ENCODE measurements around the gene GFRA4. TPM values are rescaled to one million over a fixed set of nuclear protein-coding genes. Genes with fewer than 3 reads are reported as not detected.

Gene GFRA4
- total and polyA plus RNA-seq, 2 donors (not counting 1 experiment from before 2014, with no cell fraction given): not detected

GRCh38 chr20:3614466-3614865 lies 48.7 kb downstream of the GFRA4 start:
- no peak for TF ChIP-seq EZH2 (IDR thresholded peaks at IDR 0.05; ENCODE audit: low read length, missing control alignments)
- DNase-seq (ENCODE audit: low read depth in 2 of 2): peak; percentile 23 to 40
- H3K79me2 ChIP-seq (ENCODE audit: control insufficient read depth, insufficient read depth, low read length): no peaks in the 10 kb centered on the region
- no peak overlapping the region for H3K27ac ChIP-seq (ENCODE audit: insufficient read depth, low read length)
- no peaks in the 10 kb centered on the region for H4K20me1 ChIP-seq (ENCODE audit: control insufficient read depth, extremely low read depth, insufficient read depth, low read length)
- no peak overlapping the region for H3K4me2 ChIP-seq (ENCODE audit: extremely low read depth, insufficient read depth, low read length)
- no peak overlapping the region for H3K9ac ChIP-seq (ENCODE audit: insufficient read depth, low read length)
- H3K4me1 ChIP-seq (ENCODE audit: control insufficient read depth, extremely low read depth, insufficient read depth, low read length): peaks cover 2% of the 10 kb centered on the region
- H3K36me3 ChIP-seq (ENCODE audit: control insufficient read depth, insufficient read depth, low read length): no peaks in the 10 kb centered on the region
- H3K27me3 ChIP-seq (ENCODE audit: control insufficient read depth, insufficient read depth, low read length): no peaks in the 10 kb centered on the region
- no peaks in the 10 kb centered on the region for H3K9me3 ChIP-seq (ENCODE audit: control insufficient read depth, insufficient read depth, low read depth, low read length)
- peak overlapping the region in 1 of 4 experiments; percentile 18 for H3K4me3 ChIP-seq (replicated peaks in 1 of 4; ENCODE audit: control extremely low read depth in 1 of 4, insufficient read depth in 1 of 4, low read depth in 3 of 4, low read length in 4 of 4)
- no peak overlapping the region for H2AFZ ChIP-seq (ENCODE audit: low read length)

DNA sequence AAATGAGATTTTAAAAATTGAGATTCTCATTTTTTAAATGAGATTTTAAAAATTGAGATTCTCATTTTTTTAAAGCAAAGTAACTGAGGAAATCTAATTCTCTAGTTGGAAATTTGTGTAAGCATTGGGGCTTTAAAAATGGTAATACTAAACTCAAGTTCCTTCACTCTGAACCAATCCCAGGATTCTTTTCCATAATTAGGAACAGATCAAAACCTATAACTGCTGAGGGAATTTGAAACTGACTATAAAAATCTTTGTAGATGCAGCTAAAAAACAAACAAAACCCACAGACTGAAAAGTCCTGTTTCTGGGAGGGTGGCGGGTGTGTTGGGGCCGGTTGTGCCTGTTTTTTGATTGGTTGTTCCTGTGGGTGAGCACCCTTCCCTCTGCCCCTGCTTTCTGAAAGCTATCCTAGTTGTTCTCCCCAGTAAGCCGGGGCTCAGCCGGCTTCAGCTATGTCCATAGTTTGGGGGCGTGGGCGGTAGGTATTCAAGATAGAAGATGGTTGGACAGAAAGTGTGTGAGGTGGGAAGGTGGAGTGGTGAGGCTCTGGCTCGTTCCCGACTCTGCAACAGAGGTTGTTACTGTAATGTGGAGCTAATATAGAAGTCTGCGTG lies 49.3 kb downstream of the GFRA4 start:
- Histone ChIP-seq H3K36me3 (ENCODE audit: control insufficient read depth, insufficient read depth, low read length) (no peaks in the 10 kb centered on the region), H3K27me3 (ENCODE audit: control insufficient read depth, insufficient read depth, low read length) (no peaks in the 10 kb centered on the region), H3K9ac (ENCODE audit: insufficient read depth, low read length) (no peak overlapping the region), H4K20me1 (ENCODE audit: control insufficient read depth, extremely low read depth, insufficient read depth, low read length) (no peaks in the 10 kb centered on the region), H3K9me3 (ENCODE audit: control insufficient read depth, insufficient read depth, low read depth, low read length) (no peaks in the 10 kb centered on the region), H3K4me2 (ENCODE audit: extremely low read depth, insufficient read depth, low read length) (peak overlapping the region; percentile 51), H3K4me3 (replicated peaks in 1 of 4; ENCODE audit: control extremely low read depth in 1 of 4, insufficient read depth in 1 of 4, low read depth in 3 of 4, low read length in 4 of 4) (peak overlapping the region in 1 of 4 experiments; percentile 18), H3K27ac (ENCODE audit: insufficient read depth, low read length) (no peak overlapping the region), H3K4me1 (ENCODE audit: control insufficient read depth, extremely low read depth, insufficient read depth, low read length) (peaks cover 2% of the 10 kb centered on the region), H3K79me2 (ENCODE audit: control insufficient read depth, insufficient read depth, low read length) (no peaks in the 10 kb centered on the region), H2AFZ (ENCODE audit: low read length) (no peak overlapping the region)
- TF ChIP-seq EZH2 (IDR thresholded peaks at IDR 0.05; ENCODE audit: low read length, missing control alignments): no peak
- TF ChIP-seq, protein P1, sequence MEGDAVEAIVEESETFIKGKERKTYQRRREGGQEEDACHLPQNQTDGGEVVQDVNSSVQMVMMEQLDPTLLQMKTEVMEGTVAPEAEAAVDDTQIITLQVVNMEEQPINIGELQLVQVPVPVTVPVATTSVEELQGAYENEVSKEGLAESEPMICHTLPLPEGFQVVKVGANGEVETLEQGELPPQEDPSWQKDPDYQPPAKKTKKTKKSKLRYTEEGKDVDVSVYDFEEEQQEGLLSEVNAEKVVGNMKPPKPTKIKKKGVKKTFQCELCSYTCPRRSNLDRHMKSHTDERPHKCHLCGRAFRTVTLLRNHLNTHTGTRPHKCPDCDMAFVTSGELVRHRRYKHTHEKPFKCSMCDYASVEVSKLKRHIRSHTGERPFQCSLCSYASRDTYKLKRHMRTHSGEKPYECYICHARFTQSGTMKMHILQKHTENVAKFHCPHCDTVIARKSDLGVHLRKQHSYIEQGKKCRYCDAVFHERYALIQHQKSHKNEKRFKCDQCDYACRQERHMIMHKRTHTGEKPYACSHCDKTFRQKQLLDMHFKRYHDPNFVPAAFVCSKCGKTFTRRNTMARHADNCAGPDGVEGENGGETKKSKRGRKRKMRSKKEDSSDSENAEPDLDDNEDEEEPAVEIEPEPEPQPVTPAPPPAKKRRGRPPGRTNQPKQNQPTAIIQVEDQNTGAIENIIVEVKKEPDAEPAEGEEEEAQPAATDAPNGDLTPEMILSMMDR (conservative IDR thresholded peaks at IDR 0.05 in 1 of 2, IDR thresholded peaks at IDR 0.05 in 1 of 2; ENCODE audit: low read depth in 1 of 2, low read length in 2 of 2): no peak
- DNase-seq (ENCODE audit: low read depth in 2 of 2): peak; percentile 9 to 31

GRCh38 chr20:3612795-3613572 lies 50.2 kb downstream of the GFRA4 start:
- TF ChIP-seq, protein P1 (conservative IDR thresholded peaks at IDR 0.05 in 1 of 2, IDR thresholded peaks at IDR 0.05 in 1 of 2; ENCODE audit: low read depth in 1 of 2, low read length in 2 of 2): peak in 1 of 2 donors; percentile 18
- no peak for TF ChIP-seq EZH2 (IDR thresholded peaks at IDR 0.05; ENCODE audit: low read length, missing control alignments)

More at GRCh38 chr20:3612795-3613572, 50.2 kb downstream of the GFRA4 start:
- DNase-seq (ENCODE audit: low read depth in 2 of 2): peak in 1 of 2 donors; percentile 48
- peaks cover 2% of the 10 kb centered on the region for H3K4me1 ChIP-seq (ENCODE audit: control insufficient read depth, extremely low read depth, insufficient read depth, low read length)
- no peak overlapping the region for H2AFZ ChIP-seq (ENCODE audit: low read length)
- H3K9me3 ChIP-seq (ENCODE audit: control insufficient read depth, insufficient read depth, low read depth, low read length): no peaks in the 10 kb centered on the region
- H3K27me3 ChIP-seq (ENCODE audit: control insufficient read depth, insufficient read depth, low read length): no peaks in the 10 kb centered on the region
- H3K27ac ChIP-seq (ENCODE audit: insufficient read depth, low read length): no peak overlapping the region
- H3K9ac ChIP-seq (ENCODE audit: insufficient read depth, low read length): no peak overlapping the region
- H4K20me1 ChIP-seq (ENCODE audit: control insufficient read depth, extremely low read depth, insufficient read depth, low read length): no peaks in the 10 kb centered on the region
- no peaks in the 10 kb centered on the region for H3K36me3 ChIP-seq (ENCODE audit: control insufficient read depth, insufficient read depth, low read length)
- no peak overlapping the region for H3K4me3 ChIP-seq (replicated peaks in 1 of 4; ENCODE audit: control extremely low read depth in 1 of 4, insufficient read depth in 1 of 4, low read depth in 3 of 4, low read length in 4 of 4)
- H3K79me2 ChIP-seq (ENCODE audit: control insufficient read depth, insufficient read depth, low read length): no peaks in the 10 kb centered on the region
- no peak overlapping the region for H3K4me2 ChIP-seq (ENCODE audit: extremely low read depth, insufficient read depth, low read length)

All from fibroblast of lung (primary cell).